ENCODE measurements around the gene TAPT1.

The TAPT1 gene

GRCh38 chr4:16194214-16194613 is 32.1 kb downstream of the TAPT1 start:
- peaks cover 20% of the 10 kb centered on the region for H3K4me1 ChIP-seq (ENCODE audit: insufficient read depth, low read length)
- H3K9ac ChIP-seq (ENCODE audit: low read depth, low read length) = no peak overlapping the region
- H3K36me3 ChIP-seq (ENCODE audit: insufficient read depth, low read length) = no peaks in the 10 kb centered on the region; the same call in 1 of the 2 replicates
- no peaks in the 10 kb centered on the region for H3K9me3 ChIP-seq (ENCODE audit: control insufficient read depth, insufficient read depth, low read length)

DNA sequence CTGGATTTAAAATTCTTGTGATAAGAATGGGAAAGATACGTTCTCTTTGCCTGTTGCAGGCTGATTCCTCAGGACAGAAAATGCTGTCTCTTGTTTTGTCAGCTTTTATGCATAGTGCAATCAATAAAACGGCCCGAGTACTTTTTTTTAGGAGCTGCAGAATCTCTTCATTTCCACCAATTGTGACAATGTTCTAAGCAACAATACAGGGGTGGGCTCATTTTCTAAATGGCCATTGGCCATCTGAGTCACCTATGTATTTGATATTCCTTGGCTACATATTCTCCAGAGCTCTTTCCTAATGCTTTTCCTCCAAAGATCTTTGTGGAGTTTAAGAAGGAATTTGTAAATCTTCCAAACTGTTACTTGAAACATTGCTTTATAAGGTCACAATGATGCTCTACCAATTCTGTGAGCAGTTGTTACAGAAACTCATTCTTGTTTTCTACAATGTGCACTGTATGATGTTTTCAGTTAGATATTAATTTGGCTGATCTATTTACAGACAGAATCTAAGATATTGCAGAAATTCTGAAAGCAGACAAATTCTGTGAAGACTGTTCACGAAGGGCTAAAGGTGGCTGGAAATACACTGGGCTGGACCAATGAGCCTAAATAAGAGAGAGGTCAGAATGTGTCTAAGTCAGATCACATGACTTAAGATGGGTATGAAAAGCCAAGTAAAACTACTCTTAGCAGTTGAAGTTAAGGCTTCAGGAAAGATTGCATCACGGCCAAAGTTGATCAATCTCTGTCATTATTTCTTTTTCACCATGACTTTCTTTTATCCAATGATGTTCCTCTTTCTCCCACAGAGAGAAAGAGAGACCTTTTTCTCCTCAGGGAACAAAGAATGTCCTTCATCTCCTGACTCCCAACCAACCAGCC is 33.4 kb downstream of the TAPT1 start:
- Histone ChIP-seq H3K9ac (ENCODE audit: low read depth, low read length) (no peak overlapping the region), H3K9me3 (ENCODE audit: control insufficient read depth, insufficient read depth, low read length) (no peaks in the 10 kb centered on the region), H3K36me3 (ENCODE audit: insufficient read depth, low read length) (no peaks in the 10 kb centered on the region; the same call in 1 of the 2 replicates), H3K4me1 (ENCODE audit: insufficient read depth, low read length) (peaks cover 13% of the 10 kb centered on the region)

DNA sequence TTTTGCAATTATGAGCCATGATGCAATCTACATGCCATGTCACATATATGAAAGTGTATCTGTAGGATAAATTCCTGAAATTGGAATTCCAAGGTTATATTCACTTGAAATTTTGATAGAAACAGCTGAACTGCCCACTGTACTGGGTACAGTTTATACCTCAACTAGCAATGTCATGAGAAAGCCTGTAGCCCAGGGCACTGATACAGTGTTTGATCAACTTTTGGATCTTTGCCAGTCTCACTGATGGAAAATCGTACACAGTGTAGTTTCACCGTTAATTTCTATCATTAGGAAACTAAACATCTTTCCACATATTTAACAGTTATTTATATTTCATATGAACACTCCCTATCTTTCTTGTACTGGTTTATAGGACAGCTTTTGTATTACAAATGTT is 34.2 kb downstream of the TAPT1 start:
- Histone ChIP-seq H3K9me3 (ENCODE audit: control insufficient read depth, insufficient read depth, low read length) (no peaks in the 10 kb centered on the region), H3K9ac (ENCODE audit: low read depth, low read length) (no peak overlapping the region), H3K4me1 (ENCODE audit: insufficient read depth, low read length) (peaks cover 10% of the 10 kb centered on the region), H3K36me3 (ENCODE audit: insufficient read depth, low read length) (no peaks in the 10 kb centered on the region; the same call in 1 of the 2 replicates)

DNA sequence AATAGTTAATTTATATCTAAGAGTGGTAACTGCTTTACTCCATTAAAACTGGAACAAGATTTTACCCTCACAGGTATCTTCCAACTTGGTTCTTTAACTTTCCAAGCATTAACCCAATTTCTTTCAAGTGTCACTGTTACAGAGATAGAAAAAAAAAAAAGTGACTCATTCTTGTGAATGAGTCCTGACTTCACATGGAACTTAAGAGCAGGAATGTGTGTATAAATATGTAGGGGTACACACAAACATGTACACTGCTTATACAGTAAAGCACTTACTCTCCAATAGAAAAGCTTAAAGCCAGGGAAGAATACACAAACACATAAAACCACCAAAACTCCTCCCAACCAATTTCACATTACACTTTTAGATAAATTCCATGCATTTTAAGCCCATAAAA is 38.8 kb downstream of the TAPT1 start:
- no peaks in the 10 kb centered on the region; the same call in 1 of the 2 replicates for H3K36me3 ChIP-seq (ENCODE audit: insufficient read depth, low read length)
- H3K9ac ChIP-seq (ENCODE audit: low read depth, low read length) = no peak overlapping the region
- no peaks in the 10 kb centered on the region; the same call in 1 of the 2 replicates for H3K9me3 ChIP-seq (ENCODE audit: control insufficient read depth, insufficient read depth, low read length)
- no peaks in the 10 kb centered on the region for H3K4me1 ChIP-seq (ENCODE audit: insufficient read depth, low read length)

DNA sequence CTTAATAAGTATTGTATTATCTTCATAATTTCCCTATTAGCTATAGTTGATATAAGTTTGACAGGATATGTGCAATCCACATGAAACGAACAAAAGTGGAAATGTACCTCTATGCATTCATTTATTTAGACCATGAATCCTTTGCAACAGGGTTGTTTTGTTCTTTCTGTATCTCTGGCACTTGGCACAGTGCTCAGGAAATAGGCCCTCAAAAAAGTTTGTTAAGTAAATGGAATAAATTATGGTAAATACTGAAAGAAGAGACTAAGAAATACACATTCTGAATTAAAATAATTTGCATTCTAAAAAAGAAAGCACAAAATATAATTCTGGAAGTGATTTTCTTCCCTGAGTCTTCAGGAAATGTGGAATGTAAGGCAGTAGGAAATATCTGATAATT is 39.3 kb downstream of the TAPT1 start:
- H3K36me3 ChIP-seq (ENCODE audit: insufficient read depth, low read length) = no peaks in the 10 kb centered on the region; the same call in 1 of the 2 replicates
- no peaks in the 10 kb centered on the region for H3K4me1 ChIP-seq (ENCODE audit: insufficient read depth, low read length)
- H3K9ac ChIP-seq (ENCODE audit: low read depth, low read length) = no peak overlapping the region
- H3K9me3 ChIP-seq (ENCODE audit: control insufficient read depth, insufficient read depth, low read length) = no peaks in the 10 kb centered on the region; the same call in 1 of the 2 replicates

GRCh38 chr4:16183604-16184003 is 42.7 kb downstream of the TAPT1 start:
- Histone ChIP-seq H3K4me1 (ENCODE audit: insufficient read depth, low read length) (peaks cover 7% of the 10 kb centered on the region; the same call in 1 of the 2 replicates), H3K9ac (ENCODE audit: low read depth, low read length) (no peak overlapping the region), H3K36me3 (ENCODE audit: insufficient read depth, low read length) (no peaks in the 10 kb centered on the region; the same call in 1 of the 2 replicates), H3K9me3 (ENCODE audit: control insufficient read depth, insufficient read depth, low read length) (no peaks in the 10 kb centered on the region; the same call in 1 of the 2 replicates)

DNA sequence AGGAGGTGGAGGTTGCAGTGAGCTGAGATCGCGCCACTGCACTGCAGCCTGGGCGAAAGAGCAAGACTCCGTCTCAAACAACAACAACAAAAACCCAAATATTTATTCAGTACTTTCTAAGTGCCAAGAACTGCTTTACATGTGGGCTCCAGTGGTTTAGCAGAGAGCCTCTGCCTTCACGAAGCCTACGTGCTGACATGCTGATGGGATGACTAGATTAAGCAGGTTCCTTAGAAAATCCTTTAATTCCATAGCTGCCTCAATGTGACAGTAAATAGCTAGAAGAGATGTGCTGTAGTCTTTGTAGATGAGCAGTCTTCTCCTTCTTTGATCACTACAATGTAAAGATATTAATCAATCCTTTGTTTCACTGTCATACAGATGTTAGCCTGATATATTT is 49.6 kb downstream of the TAPT1 start:
- Histone ChIP-seq H3K9ac (ENCODE audit: low read depth, low read length) (no peak overlapping the region), H3K36me3 (ENCODE audit: insufficient read depth, low read length) (no peaks in the 10 kb centered on the region; the same call in 1 of the 2 replicates)

GRCh38 chr4:16171831-16172230 is 54.4 kb downstream of the TAPT1 start:
- H3K4me1 ChIP-seq (ENCODE audit: insufficient read depth, low read length) = no peaks in the 10 kb centered on the region; the same call in 1 of the 2 replicates
- H3K9ac ChIP-seq (ENCODE audit: low read depth, low read length) = no peak overlapping the region
- H3K36me3 ChIP-seq (ENCODE audit: insufficient read depth, low read length) = no peaks in the 10 kb centered on the region
- no peaks in the 10 kb centered on the region for H3K9me3 ChIP-seq (ENCODE audit: control insufficient read depth, insufficient read depth, low read length)

More for the DNA sequence above, 49.6 kb downstream of the TAPT1 start:
- no peaks in the 10 kb centered on the region for H3K9me3 ChIP-seq (ENCODE audit: control insufficient read depth, insufficient read depth, low read length)
- H3K4me1 ChIP-seq (ENCODE audit: insufficient read depth, low read length) = peaks cover 10% of the 10 kb centered on the region; the same call in 1 of the 2 replicates

- Histone ChIP-seq H3K4me1 (ENCODE audit: insufficient read depth, low read length) (no peaks in the 10 kb centered on the region; the same call in 1 of the 2 replicates), H3K36me3 (ENCODE audit: insufficient read depth, low read length) (no peaks in the 10 kb centered on the region), H3K9ac (ENCODE audit: low read depth, low read length) (no peak overlapping the region), H3K9me3 (ENCODE audit: control insufficient read depth, insufficient read depth, low read length) (no peaks in the 10 kb centered on the region)
Observed at GRCh38 chr4:16169490-16169889, 56.8 kb downstream of the TAPT1 start.

- Histone ChIP-seq H3K4me1 (ENCODE audit: insufficient read depth, low read length) (no peaks in the 10 kb centered on the region; the same call in 1 of the 2 replicates), H3K9ac (ENCODE audit: low read depth, low read length) (no peak overlapping the region), H3K36me3 (ENCODE audit: insufficient read depth, low read length) (no peaks in the 10 kb centered on the region)
Observed at GRCh38 chr4:16168710-16169388, 57.4 kb downstream of the TAPT1 start.

GRCh38 chr4:16168144-16168543 is 58.1 kb downstream of the TAPT1 start:
- Histone ChIP-seq H3K4me1 (ENCODE audit: insufficient read depth, low read length) (no peaks in the 10 kb centered on the region; the same call in 1 of the 2 replicates), H3K9ac (ENCODE audit: low read depth, low read length) (no peak overlapping the region), H3K36me3 (ENCODE audit: insufficient read depth, low read length) (peaks cover 6% of the 10 kb centered on the region; the same call in 1 of the 2 replicates), H3K9me3 (ENCODE audit: control insufficient read depth, insufficient read depth, low read length) (no peaks in the 10 kb centered on the region)

More at GRCh38 chr4:16168710-16169388, 57.4 kb downstream of the TAPT1 start:
- H3K9me3 ChIP-seq (ENCODE audit: control insufficient read depth, insufficient read depth, low read length) = no peaks in the 10 kb centered on the region

DNA sequence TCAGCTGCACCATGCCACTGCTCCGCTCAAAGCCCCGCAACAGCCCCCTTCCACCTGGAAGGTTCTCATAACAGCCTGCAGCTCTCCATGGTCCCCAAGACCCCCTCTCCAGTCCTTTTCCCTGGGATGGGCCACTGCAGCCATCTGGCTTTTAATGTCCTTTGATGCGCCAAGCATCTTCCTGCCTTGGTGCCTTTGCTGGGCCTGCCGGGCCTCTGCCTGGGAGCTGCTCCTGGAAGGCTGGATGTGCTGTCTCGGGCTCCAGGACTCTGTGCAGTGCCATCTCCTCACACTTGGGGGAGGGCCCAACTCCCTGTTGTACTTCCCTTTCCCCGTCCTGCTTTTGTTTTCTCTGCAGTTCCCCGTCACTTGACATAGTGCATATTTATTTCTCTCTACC is 60.3 kb downstream of the TAPT1 start:
- Histone ChIP-seq H3K36me3 (ENCODE audit: insufficient read depth, low read length) (peaks cover 6% of the 10 kb centered on the region; the same call in 1 of the 2 replicates), H3K4me1 (ENCODE audit: insufficient read depth, low read length) (no peaks in the 10 kb centered on the region; the same call in 1 of the 2 replicates), H3K9ac (ENCODE audit: low read depth, low read length) (no peak overlapping the region), H3K9me3 (ENCODE audit: control insufficient read depth, insufficient read depth, low read length) (no peaks in the 10 kb centered on the region)

- H3K9ac ChIP-seq (ENCODE audit: low read depth, low read length) = no peak overlapping the region
- peaks cover 6% of the 10 kb centered on the region; the same call in 1 of the 2 replicates for H3K36me3 ChIP-seq (ENCODE audit: insufficient read depth, low read length)
- H3K9me3 ChIP-seq (ENCODE audit: control insufficient read depth, insufficient read depth, low read length) = no peaks in the 10 kb centered on the region
- H3K4me1 ChIP-seq (ENCODE audit: insufficient read depth, low read length) = no peaks in the 10 kb centered on the region
Observed at GRCh38 chr4:16162891-16163290, 63.4 kb downstream of the TAPT1 start.

DNA sequence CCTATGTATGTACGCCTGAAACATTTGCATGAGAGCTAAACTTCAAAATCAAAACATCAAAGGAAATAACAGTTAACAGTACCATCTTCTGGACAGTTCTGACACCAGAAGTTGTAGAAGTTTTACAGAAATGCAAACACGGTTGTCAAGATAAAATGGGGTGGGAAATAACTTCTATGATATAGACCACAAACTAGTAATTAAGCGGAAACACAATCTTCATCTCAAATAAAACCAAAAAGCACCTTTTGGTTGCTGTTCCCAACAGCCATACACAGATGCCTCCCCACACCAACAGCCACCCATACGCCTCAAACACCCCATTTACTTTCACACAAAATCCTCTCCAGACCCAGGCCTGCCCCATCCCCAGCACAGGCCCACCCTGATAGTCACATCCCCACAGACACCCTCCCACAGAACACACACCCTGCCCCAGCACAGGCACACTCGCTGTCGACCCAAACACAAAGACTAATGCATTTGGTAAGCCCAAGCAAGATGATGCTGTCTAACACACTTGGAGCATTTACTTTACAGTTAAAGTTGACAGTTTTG is 64.3 kb downstream of the TAPT1 start:
- no peak overlapping the region for H3K9ac ChIP-seq (ENCODE audit: low read depth, low read length)
- no peaks in the 10 kb centered on the region for H3K4me1 ChIP-seq (ENCODE audit: insufficient read depth, low read length)
- peaks cover 6% of the 10 kb centered on the region; the same call in 1 of the 2 replicates for H3K36me3 ChIP-seq (ENCODE audit: insufficient read depth, low read length)
- no peaks in the 10 kb centered on the region for H3K9me3 ChIP-seq (ENCODE audit: control insufficient read depth, insufficient read depth, low read length)
